Breast epithelium (tissue), 3 donors: ENCODE results near the gene NEO1.

ENCODE experiments used
- POLR2A ChIP-seq: fragments of 450-650 bp; IDR thresholded peaks from one replicate; pipeline ENCODE4 v1.6.1; 2016; ENCODE audit warnings: antibody characterized with exemption, mild to moderate bottlenecking, moderate library complexity
- POLR2AphosphoS5 ChIP-seq, 3 donors: sonication (generic); formaldehyde crosslinking; IDR thresholded peaks; one replicate each; pipeline ENCODE4 v1.6.1; 2017; ENCODE audit warnings: antibody characterized with exemption in 3 of 3
- TF ChIP-seq, protein P1 (sequence below), 3 donors: fragments of 450-650 bp; IDR thresholded peaks; one replicate each; pipeline ENCODE4 v1.5.1; 2016 to 2017; ENCODE audit warnings: antibody characterized with exemption in 3 of 3, mild to moderate bottlenecking in 3 of 3, moderate library complexity in 3 of 3

DNA sequence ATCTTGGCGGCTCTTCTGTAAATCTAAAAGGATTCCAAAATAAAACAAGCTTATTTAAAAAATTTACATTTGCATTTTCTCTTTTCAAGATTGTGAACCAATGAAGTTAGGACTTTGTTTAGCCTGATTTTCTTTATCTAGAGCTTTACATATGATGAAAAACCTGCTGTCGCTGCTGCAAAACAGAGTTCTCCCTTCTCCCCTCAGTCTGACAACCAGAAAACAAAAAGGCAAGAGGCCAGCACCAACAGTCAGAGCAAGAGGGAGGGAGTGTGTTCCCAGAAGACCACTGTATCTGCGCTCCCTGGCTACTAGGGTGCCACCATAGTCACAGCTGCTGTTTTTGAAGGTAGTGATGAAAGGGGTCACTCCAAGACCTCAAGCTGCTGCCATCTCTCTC is 33.1 kb upstream of the NEO1 start:
- TF ChIP-seq, protein P1, sequence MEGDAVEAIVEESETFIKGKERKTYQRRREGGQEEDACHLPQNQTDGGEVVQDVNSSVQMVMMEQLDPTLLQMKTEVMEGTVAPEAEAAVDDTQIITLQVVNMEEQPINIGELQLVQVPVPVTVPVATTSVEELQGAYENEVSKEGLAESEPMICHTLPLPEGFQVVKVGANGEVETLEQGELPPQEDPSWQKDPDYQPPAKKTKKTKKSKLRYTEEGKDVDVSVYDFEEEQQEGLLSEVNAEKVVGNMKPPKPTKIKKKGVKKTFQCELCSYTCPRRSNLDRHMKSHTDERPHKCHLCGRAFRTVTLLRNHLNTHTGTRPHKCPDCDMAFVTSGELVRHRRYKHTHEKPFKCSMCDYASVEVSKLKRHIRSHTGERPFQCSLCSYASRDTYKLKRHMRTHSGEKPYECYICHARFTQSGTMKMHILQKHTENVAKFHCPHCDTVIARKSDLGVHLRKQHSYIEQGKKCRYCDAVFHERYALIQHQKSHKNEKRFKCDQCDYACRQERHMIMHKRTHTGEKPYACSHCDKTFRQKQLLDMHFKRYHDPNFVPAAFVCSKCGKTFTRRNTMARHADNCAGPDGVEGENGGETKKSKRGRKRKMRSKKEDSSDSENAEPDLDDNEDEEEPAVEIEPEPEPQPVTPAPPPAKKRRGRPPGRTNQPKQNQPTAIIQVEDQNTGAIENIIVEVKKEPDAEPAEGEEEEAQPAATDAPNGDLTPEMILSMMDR (IDR thresholded peaks at IDR 0.05), result no peak
- no peak for TF ChIP-seq POLR2AphosphoS5 (IDR thresholded peaks at IDR 0.05)
- no peak for TF ChIP-seq POLR2A
